Kidney (tissue), 14 donors: ENCODE measurements around the gene CFAP92. TPM values are rescaled to one million over a fixed set of nuclear protein-coding genes. Genes with fewer than 3 reads are reported as not detected.

Source experiments
- DNase-seq, 5 donors: peaks; one replicate each; pipeline ENCODE4 v3.0.0-alpha.2; 2013 to 2020
- FAIRE-seq: peaks from 2 replicates; lab custom pipeline; 2012; peaks lifted over from hg19 to GRCh38; lab: Jason Lieb, UNC
- H3K27ac ChIP-seq, 2 donors: one replicate each; pipeline ENCODE4 v1.7.0; 2013; ENCODE audit warnings: low read depth in 2 of 2, low read length in 2 of 2, inconsistent platforms in 1 of 2
- H3K27me3 ChIP-seq: one replicate; pipeline ENCODE4 v1.7.1; 2013; ENCODE audit warnings: low read length, inconsistent platforms; ENCODE audit not compliant: control insufficient read depth, insufficient read depth
- H3K36me3 ChIP-seq, 3 donors: one replicate each; pipeline versions ENCODE4 v1.7.0 to v1.7.1; 2013; ENCODE audit warnings: low read length in 3 of 3, control low read depth in 1 of 3, inconsistent platforms in 1 of 3; ENCODE audit not compliant: insufficient read depth in 3 of 3, control insufficient read depth in 2 of 3
- H3K4me1 ChIP-seq, 3 donors: one replicate each; pipeline versions ENCODE4 v1.7.0 to v1.7.1; 2013; ENCODE audit warnings: low read length in 3 of 3, inconsistent platforms in 1 of 3, low read depth in 1 of 3; ENCODE audit not compliant: control insufficient read depth in 2 of 3, insufficient read depth in 2 of 3
- H3K4me3 ChIP-seq, 3 donors: one replicate each; pipeline versions ENCODE4 v1.7.0 to v1.8.1; 2013; ENCODE audit warnings: low read length in 3 of 3, control low read depth in 1 of 3, inconsistent platforms in 1 of 3
- H3K9ac ChIP-seq, 3 donors: one replicate each; pipeline versions ENCODE4 v1.7.0 to v1.7.1; 2013; ENCODE audit warnings: low read length in 3 of 3, control low read depth in 1 of 3, inconsistent platforms in 1 of 3
- H3K9me3 ChIP-seq, 3 donors: one replicate each; pipeline versions ENCODE4 v1.7.0 to v1.7.1; 2013; ENCODE audit warnings: low read length in 3 of 3, control low read depth in 1 of 3, inconsistent platforms in 1 of 3; ENCODE audit not compliant: control insufficient read depth in 2 of 3, insufficient read depth in 1 of 3
- CTCF ChIP-seq: IDR thresholded peaks from 3 replicates; pipeline ENCODE4 v1.5.1; 2012; ENCODE audit warnings: mild to moderate bottlenecking, moderate library complexity, borderline replicate concordance; ENCODE audit not compliant: insufficient read depth; ENCODE audit errors: extremely low read depth
- intact Hi-C: fragments of 100-400 bp; cut with DNase I; formaldehyde crosslinking; loops from one replicate; pipeline ENCODE4 v1.11.1; 2022
- polyA plus RNA-seq: library from polyadenylated mRNA; stranded (reverse); fragments of 350-450 nt; fragmentation: Illumina TruSeq; extraction: RNeasy Lipid Tissue Mini Kit (QIAGEN cat#74804); gene quantifications from one replicate; pipeline ENCODE4 v1.2.3, GENCODE V29; 2014; ENCODE audit warnings: low read depth, low replicate concordance; ENCODE audit not compliant: insufficient read depth
- total RNA-seq: library from RNA; stranded (reverse); fragmentation: NEBNext Ultra II Directional; extraction: Animal tissue kit (Norgen Biotek cat#: 25700); gene quantifications from one replicate; pipeline ENCODE4 v1.2.1, GENCODE V29; 2021
- donor health status: control.
- donor health status: control.
- donor health status: control.
- donor health status: control.
- donor health status: control.
- donor health status: DM: yes; HTN: yes; CAD: no.
- donor health status: Normal renal cell carcinoma (clear cell type).

Gene CFAP92
- total and polyA plus RNA-seq, 2 donors from 2014 or later = 0.56 to 0.60 TPM

GRCh38 chr3:129021140-129021551 is 27.3 kb upstream of the CFAP92 start:
- intact Hi-C loops = no loop called here
- TF ChIP-seq CTCF = no peak
- no peak overlapping the region for H3K4me3 ChIP-seq
- H3K36me3 ChIP-seq = peaks cover 0 to under 1% (median 0%) of the 10 kb centered on the region in 3 donors
- no peaks in the 10 kb centered on the region for H3K27me3 ChIP-seq
- H3K27ac ChIP-seq = no peak overlapping the region
- FAIRE-seq (no peak), DNase-seq (peak in 1 of 5 donors; percentile 47)
- H3K9ac ChIP-seq = no peak overlapping the region
- H3K4me1 ChIP-seq = peaks cover 0 to 7% (median 2%) of the 10 kb centered on the region in 3 donors
- H3K9me3 ChIP-seq = no peaks in the 10 kb centered on the region

GRCh38 chr3:129020691-129021090 is 26.8 kb upstream of the CFAP92 start:
- Histone ChIP-seq H3K9me3 (no peaks in the 10 kb centered on the region), H3K27ac (no peak overlapping the region)
- no peak for DNase-seq

GRCh38 chr3:129019266-129019665 is 25.4 kb upstream of the CFAP92 start:
- no peak for DNase-seq
- H3K9me3 ChIP-seq = no peaks in the 10 kb centered on the region
- H3K27me3 ChIP-seq = no peaks in the 10 kb centered on the region
- TF ChIP-seq CTCF = no peak
- no peak for FAIRE-seq
- H3K4me1 ChIP-seq = peaks cover 0 to 7% (median 5%) of the 10 kb centered on the region in 3 donors
- H3K27ac ChIP-seq = no peak overlapping the region
- peaks cover 0 to 3% (median 0%) of the 10 kb centered on the region in 3 donors for H3K36me3 ChIP-seq
- intact Hi-C loops = no loop called here
- H3K9ac ChIP-seq = no peak overlapping the region
- H3K4me3 ChIP-seq = no peak overlapping the region

More at GRCh38 chr3:129020691-129021090, 26.8 kb upstream of the CFAP92 start:
- H3K27me3 ChIP-seq = no peaks in the 10 kb centered on the region
- TF ChIP-seq CTCF = no peak
- no peak overlapping the region for H3K9ac ChIP-seq
- intact Hi-C loops = no loop called here
- no peak for FAIRE-seq
- H3K4me1 ChIP-seq = peaks cover 0 to 7% (median 5%) of the 10 kb centered on the region in 3 donors
- peaks cover 0 to 3% (median 0%) of the 10 kb centered on the region in 3 donors for H3K36me3 ChIP-seq
- no peak overlapping the region for H3K4me3 ChIP-seq

GRCh38 chr3:129018751-129019150 is 24.9 kb upstream of the CFAP92 start:
- FAIRE-seq (no peak), DNase-seq (no peak)
- Histone ChIP-seq H3K36me3 (peaks cover 0 to 3% (median 0%) of the 10 kb centered on the region in 3 donors), H3K9ac (no peak overlapping the region), H3K27me3 (no peaks in the 10 kb centered on the region), H3K4me1 (peaks cover 0 to 7% (median 5%) of the 10 kb centered on the region in 3 donors), H3K27ac (no peak overlapping the region), H3K4me3 (no peak overlapping the region), H3K9me3 (no peaks in the 10 kb centered on the region)
- intact Hi-C loops = no loop called here
- no peak for TF ChIP-seq CTCF
